Cardiac fibroblast (primary cell): ENCODE results near the gene LSAMP.

Experiments
- DNase-seq, 2 donors: peaks; one replicate each; pipeline versions ENCODE4 v3.0.0 to v3.0.0-alpha.2; 2010; ENCODE audit warnings: low read depth in 2 of 2
- H3K4me3 ChIP-seq, 2 donors: replicated peaks in 1 of 2; 1 replicate in 1 of 2; 2 replicates in 1 of 2; pipeline ENCODE4 v1.5.1; 2011; ENCODE audit warnings: low read depth in 2 of 2, low read length in 2 of 2, mild to moderate bottlenecking in 2 of 2, moderate library complexity in 1 of 2
- TF ChIP-seq, protein P1 (sequence below): IDR thresholded peaks from one replicate; pipeline ENCODE4 v1.5.1; 2011; ENCODE audit warnings: low read depth, mild to moderate bottlenecking, low read length, inconsistent platforms

LSAMP gene

DNA sequence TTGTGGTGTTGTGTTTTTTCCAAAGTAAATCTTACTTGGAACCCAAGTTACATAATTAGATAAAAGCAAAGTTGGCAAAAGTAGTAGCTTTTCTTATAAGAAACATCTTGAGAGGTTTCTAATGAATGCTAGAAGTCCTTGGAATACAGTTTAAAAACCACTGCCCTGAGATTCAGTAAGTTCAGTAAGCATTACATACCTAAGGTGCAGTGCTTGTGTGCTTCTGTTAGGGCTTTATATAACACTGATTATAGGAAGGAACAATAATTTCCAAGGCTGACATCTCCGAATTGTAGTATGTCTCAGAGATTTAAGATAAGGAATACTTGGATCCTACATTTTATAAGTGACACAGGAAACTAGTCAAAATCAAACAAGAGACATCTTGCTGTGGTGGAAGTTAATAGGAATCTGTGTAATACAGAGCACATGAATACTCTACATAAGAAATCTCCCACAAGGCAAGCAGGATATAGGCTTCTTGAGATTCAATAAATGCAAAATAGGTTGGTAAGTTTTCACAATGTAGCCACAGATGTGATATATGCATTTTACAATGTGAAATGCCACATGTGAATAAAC is 268.2 kb downstream of the LSAMP start:
- no peak for DNase-seq
- H3K4me3 ChIP-seq: no peak overlapping the region
- TF ChIP-seq, protein P1, sequence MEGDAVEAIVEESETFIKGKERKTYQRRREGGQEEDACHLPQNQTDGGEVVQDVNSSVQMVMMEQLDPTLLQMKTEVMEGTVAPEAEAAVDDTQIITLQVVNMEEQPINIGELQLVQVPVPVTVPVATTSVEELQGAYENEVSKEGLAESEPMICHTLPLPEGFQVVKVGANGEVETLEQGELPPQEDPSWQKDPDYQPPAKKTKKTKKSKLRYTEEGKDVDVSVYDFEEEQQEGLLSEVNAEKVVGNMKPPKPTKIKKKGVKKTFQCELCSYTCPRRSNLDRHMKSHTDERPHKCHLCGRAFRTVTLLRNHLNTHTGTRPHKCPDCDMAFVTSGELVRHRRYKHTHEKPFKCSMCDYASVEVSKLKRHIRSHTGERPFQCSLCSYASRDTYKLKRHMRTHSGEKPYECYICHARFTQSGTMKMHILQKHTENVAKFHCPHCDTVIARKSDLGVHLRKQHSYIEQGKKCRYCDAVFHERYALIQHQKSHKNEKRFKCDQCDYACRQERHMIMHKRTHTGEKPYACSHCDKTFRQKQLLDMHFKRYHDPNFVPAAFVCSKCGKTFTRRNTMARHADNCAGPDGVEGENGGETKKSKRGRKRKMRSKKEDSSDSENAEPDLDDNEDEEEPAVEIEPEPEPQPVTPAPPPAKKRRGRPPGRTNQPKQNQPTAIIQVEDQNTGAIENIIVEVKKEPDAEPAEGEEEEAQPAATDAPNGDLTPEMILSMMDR: no peak

- TF ChIP-seq, protein P1: no peak
- no peak overlapping the region for H3K4me3 ChIP-seq
- no peak for DNase-seq
Observed at GRCh38 chr3:116166121-116166520, 279.2 kb downstream of the LSAMP start.

- no peak for DNase-seq
- TF ChIP-seq, protein P1: no peak
- no peak overlapping the region for H3K4me3 ChIP-seq
Observed at GRCh38 chr3:116165641-116166040, 279.6 kb downstream of the LSAMP start.

DNA sequence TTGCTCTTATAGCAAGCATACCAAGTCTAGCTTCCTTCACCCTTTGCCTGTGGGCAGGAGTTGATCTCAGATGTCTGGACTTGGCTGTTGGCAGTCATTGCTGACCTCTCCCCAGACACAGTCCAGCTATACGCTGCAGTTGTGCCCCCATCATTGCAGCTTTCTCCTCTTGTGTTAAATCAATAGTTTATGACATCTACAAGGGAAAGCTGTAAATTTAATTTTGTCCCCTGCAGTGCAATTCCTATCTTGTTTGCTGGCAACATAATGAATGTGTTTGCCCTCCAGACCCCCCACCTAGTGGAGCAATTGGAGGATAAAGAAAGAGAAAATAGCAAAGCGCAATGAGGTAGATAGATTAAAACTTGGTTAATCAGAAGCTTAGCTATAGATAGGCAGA is 280.2 kb downstream of the LSAMP start:
- TF ChIP-seq, protein P1: no peak
- no peak for DNase-seq
- no peak overlapping the region for H3K4me3 ChIP-seq

- no peak for DNase-seq
- no peak overlapping the region for H3K4me3 ChIP-seq
- TF ChIP-seq, protein P1: no peak
Observed at GRCh38 chr3:116164039-116164438, 281.2 kb downstream of the LSAMP start.

DNA sequence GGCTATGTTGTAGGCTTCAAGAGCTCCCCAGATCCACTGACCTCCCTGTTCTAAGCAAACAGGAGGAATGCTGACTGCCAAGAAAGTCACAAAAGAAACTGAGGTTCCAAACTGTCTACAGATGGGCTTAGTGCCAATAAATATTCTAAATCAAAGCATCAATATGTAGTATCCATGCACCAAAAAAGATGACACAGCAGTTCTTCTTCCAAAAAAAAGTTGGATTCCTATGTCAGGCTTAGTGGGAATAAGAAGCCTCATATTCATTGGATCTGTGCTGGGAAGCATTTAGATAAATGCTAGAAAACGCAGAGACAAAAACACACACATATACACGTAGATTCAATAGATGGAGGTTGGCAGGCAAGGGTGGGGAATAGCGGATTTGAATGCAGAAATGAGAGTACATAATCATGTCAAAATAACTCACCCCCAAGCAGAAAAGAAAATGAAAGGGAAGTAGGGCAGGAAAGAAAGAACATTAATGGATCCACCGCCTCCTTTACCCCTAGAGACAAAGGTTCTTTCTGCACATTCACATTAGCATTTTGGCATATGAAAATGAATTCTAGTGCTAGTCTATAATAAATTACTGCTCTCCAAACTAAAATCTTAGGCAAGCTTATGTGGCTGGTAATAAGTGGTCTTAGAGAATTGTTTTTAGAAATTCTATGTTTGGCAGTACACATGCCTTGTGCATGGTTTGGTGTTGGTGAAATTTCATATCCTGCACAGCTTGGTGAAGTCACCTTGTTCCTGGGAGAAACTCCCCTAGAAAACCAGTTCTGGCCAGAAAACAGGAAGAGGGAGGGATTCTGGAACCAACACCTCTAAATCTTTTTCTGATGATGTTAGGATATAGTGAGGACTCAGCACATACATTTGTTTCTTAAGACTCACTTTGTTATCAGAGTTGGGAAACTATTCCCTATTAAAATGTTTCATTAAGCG is 283.4 kb downstream of the LSAMP start:
- TF ChIP-seq, protein P1: no peak
- H3K4me3 ChIP-seq: no peak overlapping the region
- no peak for DNase-seq
